Bronchial epithelial cell (primary cell): ENCODE results near the gene SNTA1. TPM values are rescaled to one million over a fixed set of nuclear protein-coding genes. Genes with fewer than 3 reads are reported as not detected.
A peak's percentile ranks its signal among the peaks of the same experiment; 100 is the strongest.

ENCODE experiments used
- DNase-seq: peaks from one replicate; pipeline ENCODE4 v3.0.0-alpha.2; 2010; ENCODE audit warnings: low read depth
- FAIRE-seq: peaks from 2 replicates; lab custom pipeline; 2011; peaks lifted over from hg19 to GRCh38; lab: Jason Lieb, UNC
- H3K27me3 ChIP-seq: 2 replicates; pipeline ENCODE4 v1.5.1; 2011; ENCODE audit warnings: low read length; ENCODE audit not compliant: control insufficient read depth, insufficient read depth
- H3K36me3 ChIP-seq: 2 replicates; pipeline ENCODE4 v1.5.1; 2011; ENCODE audit warnings: low read length; ENCODE audit not compliant: control insufficient read depth, insufficient read depth
- H3K4me3 ChIP-seq: 2 replicates; pipeline ENCODE4 v1.5.1; 2011; ENCODE audit warnings: mild to moderate bottlenecking, low read depth, low read length, control low read depth
- total RNA-seq: library from RNA; depleted of rRNA; stranded (reverse); fragments of >200 nt; gene quantifications from 2 replicates; pipeline ENCODE4 v1.2.1, GENCODE V29; 2014
- TF ChIP-seq, protein P1 (sequence below): IDR thresholded peaks from 2 replicates; pipeline ENCODE4 v1.5.1; 2011; ENCODE audit warnings: mild to moderate bottlenecking, moderate library complexity, low read length, control low read depth, inconsistent platforms; ENCODE audit not compliant: insufficient read depth, severe bottlenecking

SNTA1 gene
- total RNA-seq, 1 donor from 2014 or later: 4.2 TPM

- no peak overlapping the region for H3K4me3 ChIP-seq
- DNase-seq (peak; percentile 78), FAIRE-seq (no peak)
- H3K27me3 ChIP-seq: no peaks in the 10 kb centered on the region
- no peaks in the 10 kb centered on the region for H3K36me3 ChIP-seq
- TF ChIP-seq, protein P1, sequence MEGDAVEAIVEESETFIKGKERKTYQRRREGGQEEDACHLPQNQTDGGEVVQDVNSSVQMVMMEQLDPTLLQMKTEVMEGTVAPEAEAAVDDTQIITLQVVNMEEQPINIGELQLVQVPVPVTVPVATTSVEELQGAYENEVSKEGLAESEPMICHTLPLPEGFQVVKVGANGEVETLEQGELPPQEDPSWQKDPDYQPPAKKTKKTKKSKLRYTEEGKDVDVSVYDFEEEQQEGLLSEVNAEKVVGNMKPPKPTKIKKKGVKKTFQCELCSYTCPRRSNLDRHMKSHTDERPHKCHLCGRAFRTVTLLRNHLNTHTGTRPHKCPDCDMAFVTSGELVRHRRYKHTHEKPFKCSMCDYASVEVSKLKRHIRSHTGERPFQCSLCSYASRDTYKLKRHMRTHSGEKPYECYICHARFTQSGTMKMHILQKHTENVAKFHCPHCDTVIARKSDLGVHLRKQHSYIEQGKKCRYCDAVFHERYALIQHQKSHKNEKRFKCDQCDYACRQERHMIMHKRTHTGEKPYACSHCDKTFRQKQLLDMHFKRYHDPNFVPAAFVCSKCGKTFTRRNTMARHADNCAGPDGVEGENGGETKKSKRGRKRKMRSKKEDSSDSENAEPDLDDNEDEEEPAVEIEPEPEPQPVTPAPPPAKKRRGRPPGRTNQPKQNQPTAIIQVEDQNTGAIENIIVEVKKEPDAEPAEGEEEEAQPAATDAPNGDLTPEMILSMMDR: no peak
These were observed 39.3 kb downstream of the SNTA1 start for GRCh38 chr20:33404281-33404680.

DNA sequence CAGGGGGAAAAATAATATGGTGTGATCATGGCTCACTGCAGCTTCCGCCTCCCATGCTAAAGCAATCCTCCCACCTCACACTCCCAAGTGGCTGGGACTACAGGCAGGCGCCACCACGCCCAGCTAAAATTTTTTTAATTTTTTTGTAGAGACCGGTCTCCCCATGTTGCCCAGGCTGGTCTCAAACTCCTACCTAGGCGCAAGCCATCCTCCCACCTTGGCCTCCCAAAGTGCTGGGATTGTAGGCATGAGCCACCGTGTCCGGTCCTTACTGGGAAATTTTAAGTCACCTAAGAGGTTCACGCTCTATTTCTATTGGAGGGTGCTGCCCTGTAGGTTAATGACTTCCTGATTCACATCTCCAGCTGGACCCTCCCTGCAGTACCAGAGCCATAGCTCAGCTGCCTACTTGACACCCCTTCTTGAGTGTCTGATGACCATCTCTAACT lies 41.6 kb downstream of the SNTA1 start:
- Histone ChIP-seq H3K4me3 (peak overlapping the region; percentile 79), H3K27me3 (no peaks in the 10 kb centered on the region), H3K36me3 (no peaks in the 10 kb centered on the region)
- FAIRE-seq (no peak), DNase-seq (no peak)
- TF ChIP-seq, protein P1: no peak

- FAIRE-seq (no peak), DNase-seq (peak; percentile 77)
- H3K36me3 ChIP-seq: no peaks in the 10 kb centered on the region
- TF ChIP-seq, protein P1: no peak
- H3K27me3 ChIP-seq: no peaks in the 10 kb centered on the region
- H3K4me3 ChIP-seq: peak within 1 kb of the TSS; percentile 79
These were observed 42.2 kb downstream of the SNTA1 start, which contains the start of gene CDK5RAP1 for GRCh38 chr20:33401184-33401920. Gene CDK5RAP1 (minus strand): TSS chr20:33401519. CDS start chr20:33397064, 4,455 bp downstream.

- H3K4me3 ChIP-seq: peak overlapping the region; percentile 79
- FAIRE-seq (no peak), DNase-seq (peak; percentile 39)
- H3K27me3 ChIP-seq: no peaks in the 10 kb centered on the region
- no peaks in the 10 kb centered on the region for H3K36me3 ChIP-seq
- TF ChIP-seq, protein P1: peak; percentile 37
These were observed 42.8 kb downstream of the SNTA1 start for GRCh38 chr20:33400812-33401183.

GRCh38 chr20:33399924-33400323 lies 43.6 kb downstream of the SNTA1 start:
- TF ChIP-seq, protein P1: no peak
- no peak for FAIRE-seq
- Histone ChIP-seq H3K36me3 (peaks cover under 1% of the 10 kb centered on the region), H3K27me3 (no peaks in the 10 kb centered on the region), H3K4me3 (no peak overlapping the region)
- no peak for DNase-seq
